ENCODE measurements around the gene MICB. TPM values are rescaled to one million over a fixed set of nuclear protein-coding genes. Genes with fewer than 3 reads are reported as not detected.

MICB gene
- total RNA-seq, 1 experiment from 2014 or later: 72.1 TPM

- ATAC-seq (no peak), DNase-seq (ENCODE audit: low read depth, low spot score) (no peak)
- no peaks in the 10 kb centered on the region for H3K4me1 ChIP-seq (ENCODE audit: control insufficient read depth, insufficient read depth, low read length)
- ChIA-PET POLR2A (no interaction called here), CTCF (no interaction called here)
- intact Hi-C loops (cut with micrococcal nuclease; ENCODE audit: unreplicated experiment): no loop called here
- H3K36me3 ChIP-seq (ENCODE audit: control insufficient read depth, insufficient read depth, low read length): no peaks in the 10 kb centered on the region
- in situ Hi-C loops (cut with HindIII; ENCODE audit: low pct_unique_long_range_greater_than_20kb, low sequenced_read_pairs): no loop called here
- no peaks in the 10 kb centered on the region for H3K27me3 ChIP-seq (ENCODE audit: control insufficient read depth, insufficient read depth, low read length)
- no TSS peak for BruUV-seq (replicated peaks)
- no peak overlapping the region for H3K27ac ChIP-seq (ENCODE audit: low read length)
- no peak overlapping the region for H3K4me3 ChIP-seq (ENCODE audit: low read depth in 2 of 2, low read length in 2 of 2)
- TF ChIP-seq SIN3A (IDR thresholded peaks at IDR 0.05; ENCODE audit: borderline replicate concordance, insufficient read depth, low read depth, low read length): no peak
- no peak for TF ChIP-seq CTCF (IDR thresholded peaks at IDR 0.05)
- no peak for TF ChIP-seq POLR2AphosphoS5 (IDR thresholded peaks at IDR 0.05; ENCODE audit: low read depth, low read length)
- no peak for TF ChIP-seq REST (IDR thresholded peaks at IDR 0.05; ENCODE audit: insufficient read depth in 1 of 2, low read depth in 2 of 2, low read length in 1 of 2)
- no peak for TF ChIP-seq TCF7L2 (IDR thresholded peaks at IDR 0.05; ENCODE audit: low read depth, low read length)
- no peaks in the 10 kb centered on the region for H3K9me3 ChIP-seq (ENCODE audit: control insufficient read depth, insufficient read depth, low read depth, low read length)
Observed at GRCh38 chr6:31468311-31468710, 29.6 kb upstream of the MICB start.

GRCh38 chr6:31470801-31471200 lies 27.1 kb upstream of the MICB start:
- no TSS peak for BruUV-seq (replicated peaks)
- H3K27ac ChIP-seq (ENCODE audit: low read length): no peak overlapping the region
- TF ChIP-seq CTCF (IDR thresholded peaks at IDR 0.05) (no peak), REST (IDR thresholded peaks at IDR 0.05; ENCODE audit: insufficient read depth in 1 of 2, low read depth in 2 of 2, low read length in 1 of 2) (no peak), SIN3A (IDR thresholded peaks at IDR 0.05; ENCODE audit: borderline replicate concordance, insufficient read depth, low read depth, low read length) (no peak), POLR2AphosphoS5 (IDR thresholded peaks at IDR 0.05; ENCODE audit: low read depth, low read length) (no peak), TCF7L2 (IDR thresholded peaks at IDR 0.05; ENCODE audit: low read depth, low read length) (no peak)
- H3K27me3 ChIP-seq (ENCODE audit: control insufficient read depth, insufficient read depth, low read length): no peaks in the 10 kb centered on the region
- no peaks in the 10 kb centered on the region for H3K4me1 ChIP-seq (ENCODE audit: control insufficient read depth, insufficient read depth, low read length)
- no peaks in the 10 kb centered on the region for H3K36me3 ChIP-seq (ENCODE audit: control insufficient read depth, insufficient read depth, low read length)
- H3K9me3 ChIP-seq (ENCODE audit: control insufficient read depth, insufficient read depth, low read depth, low read length): no peaks in the 10 kb centered on the region
- ChIA-PET CTCF (no interaction called here), POLR2A (no interaction called here)
- intact Hi-C loops (cut with micrococcal nuclease; ENCODE audit: unreplicated experiment): no loop called here
- in situ Hi-C loops (cut with HindIII; ENCODE audit: low pct_unique_long_range_greater_than_20kb, low sequenced_read_pairs): no loop called here
- ATAC-seq: no peak
- H3K4me3 ChIP-seq (ENCODE audit: low read depth in 2 of 2, low read length in 2 of 2): no peak overlapping the region
- DNase-seq (ENCODE audit: low read depth, low spot score): no peak
